BJ (cell line): Measurements from ENCODE around the gene TXN2. TPM values are rescaled to one million over a fixed set of nuclear protein-coding genes. Genes with fewer than 3 reads are reported as not detected.

Experiments used
- CTCF ChIA-PET: fragments of 350-600 bp; formaldehyde crosslinking; extraction: SDS; loops from one replicate; lab custom pipeline; 2021; ENCODE audit warnings: antibody characterized with exemption, inconsistent platforms; lab: Yijun Ruan, JAX
- POLR2A ChIA-PET: fragments of 300-600 bp; sonication (Branson Sonifier 250); formaldehyde crosslinking; extraction: SDS; loops from one replicate; lab custom pipeline; 2021; ENCODE audit warnings: antibody characterized with exemption; lab: Charles Lee
- DNase-seq: peaks from one replicate; pipeline ENCODE4 v3.0.0-alpha.2; 2011; ENCODE audit warnings: low read depth
- H3K27me3 ChIP-seq: 2 replicates; pipeline ENCODE4 v1.6.0; 2011; ENCODE audit warnings: low read length; ENCODE audit not compliant: control insufficient read depth, insufficient read depth
- H3K36me3 ChIP-seq: 2 replicates; pipeline ENCODE4 v1.5.1; 2011; ENCODE audit warnings: low read length; ENCODE audit not compliant: control insufficient read depth, insufficient read depth
- H3K4me3 ChIP-seq: 2 replicates; pipeline ENCODE4 v1.5.1; 2011; ENCODE audit warnings: low read depth, mild to moderate bottlenecking, control low read depth, low read length
- polyA minus RNA-seq: library from RNA; depleted of rRNA, polyadenylated mRNA; stranded (reverse); fragments of >200 nt; gene quantifications from 2 replicates; pipeline ENCODE4 v1.2.3, GENCODE V29; 2011; rRNA and poly(A)+ RNA removed
- polyA plus RNA-seq: library from polyadenylated mRNA; depleted of rRNA; stranded (reverse); fragments of >200 nt; gene quantifications from 2 replicates; pipeline ENCODE4 v1.2.3, GENCODE V29; 2011; rRNA removed
- TF ChIP-seq, protein P1 (sequence below): IDR thresholded peaks from 2 replicates; pipeline ENCODE4 v1.5.1; 2011; ENCODE audit warnings: low read depth, mild to moderate bottlenecking, control low read depth, inconsistent platforms, low read length, moderate library complexity; ENCODE audit not compliant: insufficient read depth

TXN2 gene, protein sequence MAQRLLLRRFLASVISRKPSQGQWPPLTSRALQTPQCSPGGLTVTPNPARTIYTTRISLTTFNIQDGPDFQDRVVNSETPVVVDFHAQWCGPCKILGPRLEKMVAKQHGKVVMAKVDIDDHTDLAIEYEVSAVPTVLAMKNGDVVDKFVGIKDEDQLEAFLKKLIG
- polyA plus RNA-seq (139 and 192 TPM in 2 replicates), polyA minus RNA-seq (37.2 and 72.0 TPM in 2 replicates)

- H3K4me3 ChIP-seq: peak within 1 kb of the TSS; percentile 89
Observed at GRCh38 chr22:36481393-36482168, at the start of gene TXN2. TXN2 (minus strand) TSS chr22:36481640; CDS start chr22:36480837, 803 bp downstream.

GRCh38 chr22:36528795-36529751, 47.6 kb upstream of the TXN2 start, which contains the start of gene EIF3D:
EIF3D (minus strand) TSS chr22:36529166; CDS start chr22:36526121, 3,045 bp downstream.
- CTCF ChIA-PET: interaction anchor here (0.7 to 3.5 kb wide), 2 partner anchors 18 to 199 kb away, joined by 3 to 13 read pairs; no protein-coding TSS in a partner anchor
- Histone ChIP-seq H3K4me3 (peak within 1 kb of the TSS; percentile 80), H3K36me3 (peaks cover 9% of the 10 kb centered on the region; the same call in 1 of the 2 replicates), H3K27me3 (no peaks in the 10 kb centered on the region)
- DNase-seq: peak; percentile 96
- TF ChIP-seq, protein P1, sequence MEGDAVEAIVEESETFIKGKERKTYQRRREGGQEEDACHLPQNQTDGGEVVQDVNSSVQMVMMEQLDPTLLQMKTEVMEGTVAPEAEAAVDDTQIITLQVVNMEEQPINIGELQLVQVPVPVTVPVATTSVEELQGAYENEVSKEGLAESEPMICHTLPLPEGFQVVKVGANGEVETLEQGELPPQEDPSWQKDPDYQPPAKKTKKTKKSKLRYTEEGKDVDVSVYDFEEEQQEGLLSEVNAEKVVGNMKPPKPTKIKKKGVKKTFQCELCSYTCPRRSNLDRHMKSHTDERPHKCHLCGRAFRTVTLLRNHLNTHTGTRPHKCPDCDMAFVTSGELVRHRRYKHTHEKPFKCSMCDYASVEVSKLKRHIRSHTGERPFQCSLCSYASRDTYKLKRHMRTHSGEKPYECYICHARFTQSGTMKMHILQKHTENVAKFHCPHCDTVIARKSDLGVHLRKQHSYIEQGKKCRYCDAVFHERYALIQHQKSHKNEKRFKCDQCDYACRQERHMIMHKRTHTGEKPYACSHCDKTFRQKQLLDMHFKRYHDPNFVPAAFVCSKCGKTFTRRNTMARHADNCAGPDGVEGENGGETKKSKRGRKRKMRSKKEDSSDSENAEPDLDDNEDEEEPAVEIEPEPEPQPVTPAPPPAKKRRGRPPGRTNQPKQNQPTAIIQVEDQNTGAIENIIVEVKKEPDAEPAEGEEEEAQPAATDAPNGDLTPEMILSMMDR: no peak
- POLR2A ChIA-PET: interaction anchor here (0.6 to 0.7 kb wide), 3 partner anchors 16 to 1161 kb away, joined by 3 to 7 read pairs (median 3); no protein-coding TSS in a partner anchor

More at GRCh38 chr22:36481393-36482168, at the start of gene TXN2:
- Histone ChIP-seq H3K27me3 (no peaks in the 10 kb centered on the region), H3K36me3 (peaks cover 8% of the 10 kb centered on the region)
- TF ChIP-seq, protein P1: no peak
- DNase-seq: peak; percentile 62
- ChIA-PET POLR2A (interaction anchor here (0.7 to 1.0 kb wide), 4 partner anchors 95 to 392 kb away, joined by 3 to 6 read pairs (median 3); no protein-coding TSS in a partner anchor), CTCF (interaction anchor here (0.9 kb wide), 1 partner anchor 181 kb away, joined by 3 read pairs; no protein-coding TSS in a partner anchor)

DNA sequence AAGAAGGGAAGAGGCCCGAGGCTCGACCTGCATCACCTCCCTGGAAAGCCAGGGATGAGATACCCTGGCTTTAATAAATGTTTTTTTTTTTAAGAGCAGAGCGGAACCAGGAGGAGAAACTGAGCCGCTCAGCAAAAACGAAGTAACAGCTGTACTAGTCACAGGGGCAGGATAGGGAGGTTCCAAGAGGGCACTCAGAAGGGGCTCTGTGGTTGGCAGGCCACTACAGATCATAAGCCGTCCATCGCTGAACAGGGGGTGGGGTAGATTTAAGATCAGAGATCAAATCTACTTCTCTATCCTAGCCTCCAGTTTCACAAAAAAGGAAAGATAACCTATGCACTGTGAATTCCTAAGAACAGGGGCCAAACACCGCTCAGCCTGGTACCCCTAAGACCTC, 46.9 kb upstream of the TXN2 start:
- H3K36me3 ChIP-seq: peaks cover 14% of the 10 kb centered on the region
- ChIA-PET CTCF (interaction anchor here (3.5 kb wide), 1 partner anchor 17 kb away, joined by 13 read pairs; no protein-coding TSS in a partner anchor), POLR2A (interaction anchor here (0.6 kb wide), 1 partner anchor 58 kb away, joined by 3 read pairs; no protein-coding TSS in a partner anchor)
- H3K27me3 ChIP-seq: no peaks in the 10 kb centered on the region
- TF ChIP-seq, protein P1: no peak
- no peak for DNase-seq
- peak overlapping the region; percentile 80 for H3K4me3 ChIP-seq

DNA sequence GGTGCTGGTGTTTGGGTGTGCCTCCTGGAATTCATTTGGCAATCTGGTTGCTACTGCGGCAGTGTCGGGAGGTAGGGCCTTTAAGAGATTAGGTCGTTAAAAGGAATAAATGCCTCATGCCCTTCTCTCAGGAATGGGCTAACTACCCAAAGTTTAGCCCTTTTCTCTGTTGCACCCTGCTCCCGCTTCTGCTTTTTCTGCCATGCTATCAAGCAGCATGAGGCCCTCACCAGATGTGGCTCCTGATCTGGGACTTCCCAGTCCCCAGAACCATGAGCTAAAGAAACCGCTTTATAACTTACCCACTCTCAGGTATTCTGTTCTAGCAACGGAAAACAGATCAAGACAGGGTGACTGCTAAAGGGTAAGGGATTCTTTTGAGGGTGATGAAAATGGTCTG, 41.2 kb upstream of the TXN2 start:
- H3K27me3 ChIP-seq: no peaks in the 10 kb centered on the region
- no peak for DNase-seq
- ChIA-PET CTCF (interaction anchor here (7.7 kb wide), 1 partner anchor 12 kb away, joined by 63 read pairs; no protein-coding TSS in a partner anchor), POLR2A (no interaction called here)
- TF ChIP-seq, protein P1: no peak
- H3K36me3 ChIP-seq: peaks cover 41% of the 10 kb centered on the region
- H3K4me3 ChIP-seq: no peak overlapping the region
